DND-41 (cell line): ENCODE measurements around the gene CEBPG.

ENCODE experiments used
- EZH2 ChIP-seq: IDR thresholded peaks from 3 replicates; pipeline ENCODE4 v1.6.1; 2012; ENCODE audit warnings: borderline replicate concordance, low read depth, mild to moderate bottlenecking, moderate library complexity, low read length, inconsistent platforms; ENCODE audit not compliant: severe bottlenecking
- TF ChIP-seq, protein P1 (sequence below): IDR thresholded peaks from 2 replicates; pipeline ENCODE4 v1.5.1; 2012; ENCODE audit warnings: borderline replicate concordance, low read length, moderate library complexity, mild to moderate bottlenecking; ENCODE audit not compliant: poor library complexity, severe bottlenecking; ENCODE audit errors: extremely low read depth

DNA sequence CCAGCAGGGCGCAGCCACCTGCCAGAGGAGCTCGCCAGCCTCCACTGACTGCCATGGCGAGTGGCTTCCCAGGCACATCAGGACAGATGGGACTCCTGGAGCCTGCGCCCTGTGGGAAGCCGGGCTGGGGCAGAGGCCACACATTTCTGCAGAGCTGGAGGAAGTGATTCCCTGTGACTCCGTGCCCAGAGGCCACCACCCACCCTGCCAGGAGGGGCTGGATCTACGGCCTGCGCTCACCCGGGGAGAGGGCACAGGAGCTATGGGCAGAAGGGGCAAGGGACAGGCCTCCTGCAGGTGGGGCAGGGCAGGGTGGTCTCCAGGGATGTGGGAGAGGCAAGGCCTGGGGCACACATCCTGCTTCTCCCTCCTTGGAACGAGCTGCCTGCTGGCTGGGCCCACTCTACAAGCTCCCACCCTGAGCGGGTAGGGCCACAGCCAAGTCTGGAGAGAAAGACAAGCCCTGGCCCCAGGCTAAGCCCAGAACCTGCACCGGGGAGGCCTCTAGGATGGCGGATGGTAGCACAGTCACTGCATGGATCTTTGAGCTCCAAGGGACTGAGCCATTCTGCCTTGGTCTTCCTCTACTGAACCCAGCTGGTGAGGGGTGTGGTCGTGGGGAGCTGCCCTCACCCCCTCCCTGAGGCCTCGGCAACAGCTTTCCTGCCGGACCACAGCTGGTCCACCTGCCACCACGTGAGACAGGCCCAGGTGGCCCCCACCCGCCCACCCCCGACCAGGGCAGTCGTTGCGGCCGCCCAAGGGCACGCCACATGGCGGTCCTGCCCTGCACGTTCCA, 40.6 kb downstream of the CEBPG start:
- TF ChIP-seq, protein P1, sequence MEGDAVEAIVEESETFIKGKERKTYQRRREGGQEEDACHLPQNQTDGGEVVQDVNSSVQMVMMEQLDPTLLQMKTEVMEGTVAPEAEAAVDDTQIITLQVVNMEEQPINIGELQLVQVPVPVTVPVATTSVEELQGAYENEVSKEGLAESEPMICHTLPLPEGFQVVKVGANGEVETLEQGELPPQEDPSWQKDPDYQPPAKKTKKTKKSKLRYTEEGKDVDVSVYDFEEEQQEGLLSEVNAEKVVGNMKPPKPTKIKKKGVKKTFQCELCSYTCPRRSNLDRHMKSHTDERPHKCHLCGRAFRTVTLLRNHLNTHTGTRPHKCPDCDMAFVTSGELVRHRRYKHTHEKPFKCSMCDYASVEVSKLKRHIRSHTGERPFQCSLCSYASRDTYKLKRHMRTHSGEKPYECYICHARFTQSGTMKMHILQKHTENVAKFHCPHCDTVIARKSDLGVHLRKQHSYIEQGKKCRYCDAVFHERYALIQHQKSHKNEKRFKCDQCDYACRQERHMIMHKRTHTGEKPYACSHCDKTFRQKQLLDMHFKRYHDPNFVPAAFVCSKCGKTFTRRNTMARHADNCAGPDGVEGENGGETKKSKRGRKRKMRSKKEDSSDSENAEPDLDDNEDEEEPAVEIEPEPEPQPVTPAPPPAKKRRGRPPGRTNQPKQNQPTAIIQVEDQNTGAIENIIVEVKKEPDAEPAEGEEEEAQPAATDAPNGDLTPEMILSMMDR: no peak
- TF ChIP-seq EZH2: no peak
